Common myeloid progenitor, CD34-positive (primary cell): ENCODE data around the gene SH3PXD2B.
"Not testable (repeated sequence)": the region's sequence is repeated elsewhere in the genome, so short reads cannot be mapped to it uniquely, and the experiment has no call there.

Source experiments
- CTCF ChIA-PET: fragments of 350-600 bp; sonication (Branson Sonifier 250); formaldehyde crosslinking; loops from one replicate; lab custom pipeline; 2021; ENCODE audit warnings: antibody characterized with exemption; lab: Charles Lee
- POLR2A ChIA-PET: fragments of 350-600 bp; sonication (Branson Sonifier 250); formaldehyde crosslinking; loops from one replicate; lab custom pipeline; 2021; ENCODE audit warnings: antibody characterized with exemption; lab: Charles Lee
- DNase-seq, 3 donors: peaks; one replicate each; pipeline versions ENCODE4 v3.0.0 to v3.0.0-alpha.2; 2013
- H3K27ac ChIP-seq, 2 experiments: 1 replicate in 1 of 2; 2 replicates in 1 of 2; pipeline ENCODE4 v1.7.0; 2013; ENCODE audit warnings: inconsistent platforms in 2 of 2, low read length in 2 of 2, mild to moderate bottlenecking in 2 of 2, low read depth in 1 of 2, moderate library complexity in 1 of 2; ENCODE audit not compliant: severe bottlenecking in 2 of 2, insufficient read depth in 1 of 2, poor library complexity in 1 of 2
- H3K27me3 ChIP-seq, 5 experiments: replicated peaks in 2 of 5; 1 replicate in 3 of 5; 2 replicates in 2 of 5; pipeline versions ENCODE4 v1.6.1 to v1.7.0; 2013; ENCODE audit warnings: low read length in 4 of 5, mild to moderate bottlenecking in 2 of 5, moderate library complexity in 2 of 5, inconsistent platforms in 1 of 5; ENCODE audit not compliant: insufficient read depth in 5 of 5, control insufficient read depth in 4 of 5
- H3K36me3 ChIP-seq, 4 experiments: 1 replicate in 2 of 4; 2 replicates in 2 of 4; pipeline versions ENCODE4 v1.6.1 to v1.7.0; 2013; ENCODE audit warnings: low read length in 3 of 4, control low read depth in 1 of 4, mild to moderate bottlenecking in 1 of 4; ENCODE audit not compliant: control insufficient read depth in 4 of 4, insufficient read depth in 4 of 4
- H3K4me1 ChIP-seq, 4 experiments: 1 replicate in 3 of 4; 2 replicates in 1 of 4; pipeline versions ENCODE4 v1.6.1 to v1.7.1; 2013; ENCODE audit warnings: low read length in 3 of 4, mild to moderate bottlenecking in 3 of 4, control low read depth in 1 of 4, inconsistent platforms in 1 of 4, moderate library complexity in 1 of 4; ENCODE audit not compliant: control insufficient read depth in 4 of 4, insufficient read depth in 4 of 4; ENCODE audit errors: control extremely low read depth in 1 of 4
- H3K4me3 ChIP-seq, 7 experiments: 1 replicate in 4 of 7; 2 replicates in 3 of 7; pipeline versions ENCODE4 v1.5.1 to v1.7.0; 2013; ENCODE audit warnings: mild to moderate bottlenecking in 7 of 7, low read length in 6 of 7, moderate library complexity in 6 of 7, inconsistent platforms in 2 of 7, low read depth in 2 of 7, control low read depth in 1 of 7; ENCODE audit not compliant: insufficient read depth in 4 of 7, control insufficient read depth in 1 of 7; ENCODE audit errors: extremely low read depth in 1 of 7
- H3K9me3 ChIP-seq, 5 experiments: 1 replicate in 4 of 5; 2 replicates in 1 of 5; pipeline versions ENCODE4 v1.6.1 to v1.7.1; 2013; ENCODE audit warnings: low read length in 4 of 5, mild to moderate bottlenecking in 2 of 5, inconsistent platforms in 1 of 5, low read depth in 1 of 5, moderate library complexity in 1 of 5; ENCODE audit not compliant: control insufficient read depth in 4 of 5, insufficient read depth in 2 of 5; ENCODE audit errors: control extremely low read depth in 1 of 5
- WGBS: methylation state at CpG from one replicate; pipeline ENCODE4 v1.1.5; 2013; ENCODE audit not compliant: insufficient coverage; 5-methylcytosine and 5-hydroxymethylcytosine counted together

Gene SH3PXD2B

DNA sequence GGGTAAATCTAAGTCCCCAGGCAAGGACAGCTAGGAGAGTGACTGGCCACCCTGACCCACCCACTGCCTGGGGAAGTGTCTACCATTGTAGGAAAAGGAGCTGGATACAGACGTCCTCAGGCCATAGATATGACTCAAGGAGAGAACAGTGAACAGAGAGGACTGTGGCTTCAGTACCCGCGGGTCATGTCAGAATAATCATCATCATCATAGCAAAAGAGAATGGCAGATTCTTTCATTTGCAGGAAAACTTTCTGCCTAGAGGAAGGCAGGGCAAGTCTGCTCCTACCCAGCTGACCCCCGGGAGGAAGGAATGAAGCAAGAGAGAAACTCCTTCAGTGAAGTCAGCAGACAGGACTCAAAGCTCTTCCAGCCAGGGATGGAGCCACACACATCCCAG lies 118.6 kb downstream of the SH3PXD2B start:
- Histone ChIP-seq H3K27me3 (peaks cover 0 to 3% (median 0%) of the 10 kb centered on the region in 5 experiments), H3K36me3 (no peaks in the 10 kb centered on the region), H3K9me3 (no peaks in the 10 kb centered on the region), H3K4me1 (no peaks in the 10 kb centered on the region), H3K27ac (no peak overlapping the region), H3K4me3 (no peak overlapping the region)
- 82% methylated on average over 3 of the region's 4 CpGs for WGBS
- CTCF ChIA-PET, result no interaction called here
- POLR2A ChIA-PET, result no interaction called here
- DNase-seq, result no peak

DNA sequence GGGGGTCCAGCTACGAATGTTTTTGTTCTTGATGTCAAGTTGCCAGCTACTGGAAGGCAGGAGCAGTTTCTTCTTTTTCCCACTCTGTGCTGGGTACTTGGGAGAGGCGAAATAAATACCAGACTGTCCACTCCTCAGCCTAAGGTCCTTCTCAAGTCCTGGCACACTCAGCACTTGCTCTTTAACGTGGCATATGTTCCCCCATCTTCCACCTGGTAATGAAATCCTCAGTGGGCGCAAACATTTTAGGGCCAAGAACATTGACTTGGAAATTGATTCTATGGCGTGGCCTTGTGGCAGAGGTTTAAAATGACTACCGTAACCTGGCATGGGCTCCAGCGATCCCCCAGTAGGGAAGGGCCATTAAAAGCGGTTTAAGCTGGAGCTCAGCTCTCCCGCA lies 119.7 kb downstream of the SH3PXD2B start:
- ChIA-PET CTCF (interaction anchor here (0.8 kb wide), 1 partner anchor 10 kb away, joined by 3 read pairs; no protein-coding TSS in a partner anchor), POLR2A (no interaction called here)
- no peak for DNase-seq
- H3K36me3 ChIP-seq, result no peaks in the 10 kb centered on the region
- no peak overlapping the region for H3K27ac ChIP-seq
- 98% methylated on average over 9 of the region's 9 CpGs for WGBS
- no peaks in the 10 kb centered on the region for H3K9me3 ChIP-seq
- no peaks in the 10 kb centered on the region for H3K4me1 ChIP-seq
- peaks cover 0 to 3% (median 0%) of the 10 kb centered on the region in 5 experiments for H3K27me3 ChIP-seq
- no peak overlapping the region for H3K4me3 ChIP-seq

DNA sequence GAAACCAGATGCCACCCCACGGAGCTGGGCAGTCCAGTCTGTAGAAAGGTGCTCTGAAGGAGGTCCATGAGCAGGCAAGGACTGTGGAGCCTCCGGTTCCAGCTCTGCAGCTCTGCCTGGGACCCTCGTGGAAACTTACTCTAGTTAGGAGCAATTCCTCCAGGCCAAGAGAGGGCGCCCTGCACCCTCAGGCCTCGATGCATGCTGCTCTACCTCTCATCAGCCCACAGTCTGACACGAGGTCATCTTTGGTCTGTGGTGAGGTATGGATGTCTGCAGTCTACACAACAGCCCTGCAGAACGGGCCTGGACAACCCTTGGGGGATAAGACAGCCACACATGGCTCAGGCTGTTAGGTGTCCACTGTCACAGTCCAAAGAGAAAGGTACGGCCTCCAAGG lies 120.1 kb downstream of the SH3PXD2B start:
- ChIA-PET POLR2A (no interaction called here), CTCF (interaction anchor here (0.8 kb wide), 1 partner anchor 11 kb away, joined by 3 read pairs; no protein-coding TSS in a partner anchor)
- Histone ChIP-seq H3K4me1 (no peaks in the 10 kb centered on the region), H3K9me3 (no peaks in the 10 kb centered on the region), H3K36me3 (no peaks in the 10 kb centered on the region), H3K27me3 (peaks cover 0 to 3% (median 0%) of the 10 kb centered on the region in 5 experiments), H3K4me3 (no peak overlapping the region), H3K27ac (no peak overlapping the region)
- DNase-seq, result no peak
- 100% methylated on average over 5 of the region's 8 CpGs for WGBS

DNA sequence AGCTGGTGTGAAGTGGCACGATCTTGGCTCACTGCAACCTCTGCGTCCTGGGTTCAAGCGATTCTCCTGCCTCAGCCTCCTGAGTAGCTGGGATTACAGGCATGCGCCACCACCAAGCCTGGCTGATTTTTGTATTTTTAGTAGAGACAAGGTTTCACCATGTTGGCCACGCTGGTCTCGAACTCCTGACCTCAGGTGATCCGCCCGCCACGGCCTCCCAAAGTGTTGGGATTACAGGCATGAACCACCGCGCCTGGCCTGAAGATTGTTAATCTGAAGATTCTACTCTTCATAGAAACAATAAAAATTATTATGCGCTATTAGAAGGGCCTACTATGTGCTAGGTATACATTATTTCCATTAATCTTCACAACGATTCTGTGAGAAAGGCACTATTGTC lies 127.4 kb downstream of the SH3PXD2B start:
- not testable (repeated sequence) for H3K9me3 ChIP-seq, DNase-seq, H3K4me3 ChIP-seq, H3K36me3 ChIP-seq, H3K27ac ChIP-seq, H3K4me1 ChIP-seq, H3K27me3 ChIP-seq
- ChIA-PET CTCF (interaction anchor here (1.1 kb wide), 1 partner anchor 9 kb away, joined by 3 read pairs; no protein-coding TSS in a partner anchor), POLR2A (interaction anchor here (0.6 kb wide), 1 partner anchor 141 kb away, joined by 5 read pairs; no protein-coding TSS in a partner anchor)
- 100% methylated on average over 8 of the region's 13 CpGs for WGBS

DNA sequence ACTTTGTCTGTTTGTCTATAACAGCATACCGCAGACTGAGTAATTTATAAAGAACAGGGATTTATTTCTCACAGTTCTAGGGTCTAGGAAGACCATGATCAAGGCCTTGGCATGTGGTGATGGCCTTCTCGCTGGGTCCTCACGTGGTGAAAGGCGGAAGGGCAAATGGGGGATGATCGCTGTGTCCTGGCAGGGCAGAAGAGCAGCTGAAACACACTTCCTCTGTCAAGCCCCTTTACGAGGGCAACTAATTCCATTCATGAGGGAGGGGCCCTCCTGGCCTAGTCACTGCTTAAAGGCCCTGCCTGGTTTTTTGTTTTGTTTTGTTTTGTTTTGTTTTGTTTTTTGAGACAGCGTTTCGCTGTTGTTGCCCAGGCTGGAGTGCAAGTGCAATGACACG lies 128.9 kb downstream of the SH3PXD2B start:
- DNase-seq, result no peak
- Histone ChIP-seq H3K4me1 (no peaks in the 10 kb centered on the region), H3K36me3 (no peaks in the 10 kb centered on the region), H3K27me3 (peaks cover 0 to 3% (median 0%) of the 10 kb centered on the region in 5 experiments), H3K9me3 (no peaks in the 10 kb centered on the region), H3K4me3 (no peak overlapping the region), H3K27ac (no peak overlapping the region)
- over 99% methylated on average over 8 of the region's 9 CpGs for WGBS
- POLR2A ChIA-PET, result no interaction called here
- CTCF ChIA-PET, result no interaction called here

DNA sequence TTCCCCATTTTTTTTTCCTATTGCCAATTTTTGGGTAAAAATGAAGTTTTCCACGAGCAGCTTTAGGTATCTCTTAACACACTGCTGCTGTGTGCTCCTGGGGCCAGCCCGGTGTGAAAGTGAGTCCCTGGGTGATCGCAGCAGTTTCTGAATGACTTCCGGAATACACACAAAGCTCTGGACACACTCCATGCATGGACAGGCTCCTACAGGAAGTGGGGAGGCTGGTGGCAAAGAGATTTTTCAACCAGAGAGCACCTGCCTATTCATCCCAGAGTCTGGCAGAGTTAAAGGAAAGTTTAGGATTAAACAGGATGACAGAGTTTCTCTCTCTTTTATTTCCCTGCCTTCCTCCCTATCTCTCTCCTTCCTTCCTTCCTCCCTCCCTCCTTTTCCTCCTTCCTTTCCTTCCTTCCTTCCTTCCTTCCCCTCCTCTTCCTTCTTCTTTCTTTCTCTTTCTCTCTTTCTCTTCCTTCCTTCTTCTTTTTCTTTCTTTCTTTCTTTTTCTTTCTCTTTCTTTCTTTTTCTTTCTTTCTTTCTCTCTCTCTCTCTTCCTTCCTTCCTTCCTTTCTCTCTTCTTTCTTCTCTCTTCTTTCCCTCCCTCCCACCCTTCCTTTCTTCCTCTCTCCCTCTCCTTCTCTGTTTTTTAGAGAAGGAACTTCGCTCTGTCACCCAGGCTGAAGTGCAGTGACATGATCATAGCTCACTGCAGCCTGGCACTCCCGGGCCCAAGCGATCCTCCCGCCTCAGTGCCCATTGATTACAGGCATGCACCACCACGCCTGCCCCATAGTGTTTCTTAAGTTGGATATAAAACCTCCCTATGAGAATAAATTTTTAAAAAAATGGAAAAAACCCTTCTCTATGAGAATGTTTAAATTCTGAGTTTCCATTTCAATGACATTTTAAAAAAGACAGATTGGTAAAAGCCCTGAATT lies 132.0 kb downstream of the SH3PXD2B start:
- no peak for DNase-seq
- CTCF ChIA-PET, result interaction anchor here (0.8 kb wide), 1 partner anchor 11 kb away, joined by 3 read pairs; no protein-coding TSS in a partner anchor
- POLR2A ChIA-PET, result no interaction called here
- Histone ChIP-seq H3K4me1 (no peaks in the 10 kb centered on the region), H3K4me3 (no peak overlapping the region), H3K27me3 (no peaks in the 10 kb centered on the region), H3K27ac (no peak overlapping the region), H3K36me3 (no peaks in the 10 kb centered on the region), H3K9me3 (no peaks in the 10 kb centered on the region)
- 80% methylated on average over 4 of the region's 9 CpGs for WGBS

DNA sequence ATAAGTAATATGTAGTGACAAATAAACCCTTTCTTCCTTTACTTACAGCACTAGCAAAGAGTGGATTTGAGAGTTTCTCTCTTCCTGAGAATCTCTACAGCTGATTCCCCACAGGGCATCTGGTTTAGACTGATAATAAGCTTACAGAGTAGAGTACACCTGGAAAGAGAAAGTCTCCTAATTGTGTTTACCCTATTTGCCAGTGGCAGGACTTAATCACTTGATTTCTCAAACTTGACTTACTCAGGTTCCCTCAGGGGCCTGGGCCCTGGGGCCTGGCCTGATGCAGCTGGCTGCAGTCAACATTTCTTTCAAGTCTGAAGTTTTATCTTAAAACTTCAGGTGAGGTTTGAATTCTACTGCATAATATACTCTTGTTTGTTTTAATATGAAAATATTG lies 132.7 kb downstream of the SH3PXD2B start:
- no peaks in the 10 kb centered on the region for H3K9me3 ChIP-seq
- POLR2A ChIA-PET, result no interaction called here
- no peak overlapping the region for H3K27ac ChIP-seq
- CTCF ChIA-PET, result no interaction called here
- no peak for DNase-seq
- H3K36me3 ChIP-seq, result no peaks in the 10 kb centered on the region
- no peaks in the 10 kb centered on the region for H3K4me1 ChIP-seq
- no peaks in the 10 kb centered on the region for H3K27me3 ChIP-seq
- H3K4me3 ChIP-seq, result no peak overlapping the region
